GM23338 (cell line): Measurements from ENCODE around the gene SLC8A1. TPM values are rescaled to one million over a fixed set of nuclear protein-coding genes. Genes with fewer than 3 reads are reported as not detected.

Experiments
- ATAC-seq: fragments of 200-7000 bp; cut with Tn5 transposase; 3 replicates; pipeline ENCODE4 v1.9.1; 2020
- DNase-seq: peaks from one replicate; pipeline ENCODE4 v3.0.0-alpha.2; 2015; ENCODE audit warnings: low spot score
- H2AFZ ChIP-seq: fragments of 200-600 bp; sonication (generic); 2 replicates; pipeline ENCODE4 v1.8.0; 2016; ENCODE audit warnings: antibody characterized with exemption, mild to moderate bottlenecking, moderate library complexity
- H3F3A ChIP-seq: fragments of 200-600 bp; sonication (generic); replicated peaks from 2 replicates; pipeline ENCODE4 v1.8.0; 2017; ENCODE audit warnings: antibody characterized with exemption, mixed run types, low read depth
- H3K27ac ChIP-seq: fragments of 200-600 bp; sonication (generic); 2 replicates; pipeline ENCODE4 v1.6.1; 2016; ENCODE audit warnings: low read depth
- H3K27me3 ChIP-seq: fragments of 200-600 bp; sonication (generic); 2 replicates; pipeline ENCODE4 v1.8.0; 2016; ENCODE audit warnings: mild to moderate bottlenecking, mixed run types, moderate library complexity; ENCODE audit not compliant: insufficient read depth
- H3K36me3 ChIP-seq: fragments of 200-600 bp; sonication (generic); 2 replicates; pipeline ENCODE4 v1.8.0; 2016; ENCODE audit warnings: mild to moderate bottlenecking; ENCODE audit not compliant: insufficient read depth
- H3K4me1 ChIP-seq: fragments of 200-600 bp; sonication (generic); 2 replicates; pipeline ENCODE4 v1.8.0; 2016; ENCODE audit warnings: mild to moderate bottlenecking, moderate library complexity; ENCODE audit not compliant: insufficient read depth
- H3K4me2 ChIP-seq: fragments of 200-600 bp; sonication (generic); 2 replicates; pipeline ENCODE4 v1.7.1; 2017; ENCODE audit warnings: mixed run types
- H3K4me3 ChIP-seq: fragments of 200-600 bp; sonication (generic); 2 replicates; pipeline ENCODE4 v1.6.1; 2016; ENCODE audit warnings: mixed run types
- H3K79me2 ChIP-seq: fragments of 200-600 bp; sonication (generic); replicated peaks from 2 replicates; pipeline ENCODE4 v1.8.0; 2017; ENCODE audit warnings: mild to moderate bottlenecking; ENCODE audit not compliant: insufficient read depth
- H3K9me2 ChIP-seq: fragments of 200-600 bp; sonication (generic); 2 replicates; pipeline ENCODE4 v1.8.0; 2017; ENCODE audit not compliant: insufficient read depth
- H4K20me1 ChIP-seq: fragments of 200-600 bp; sonication (generic); replicated peaks from 2 replicates; pipeline ENCODE4 v1.8.0; 2017; ENCODE audit warnings: mild to moderate bottlenecking; ENCODE audit not compliant: insufficient read depth
- H3K27ac Mint-ChIP-seq: 2 replicates; pipeline ENCODE4 v1.8.0; 2020; ENCODE audit warnings: inconsistent platforms, mild to moderate bottlenecking, moderate library complexity, mixed read lengths
- H3K27me3 Mint-ChIP-seq: 3 replicates; pipeline ENCODE4 v1.8.0; 2022; ENCODE audit warnings: low read depth, mild to moderate bottlenecking, moderate library complexity, mixed read lengths, inconsistent platforms; ENCODE audit not compliant: insufficient read depth, poor library complexity
- H3K36me3 Mint-ChIP-seq: 3 replicates; pipeline ENCODE4 v1.8.0; 2021; ENCODE audit warnings: low read depth, mild to moderate bottlenecking, inconsistent platforms, moderate library complexity, mixed read lengths
- H3K4me1 Mint-ChIP-seq: 3 replicates; pipeline ENCODE4 v1.8.0; 2020; ENCODE audit warnings: mild to moderate bottlenecking, inconsistent platforms, mixed read lengths
- H3K4me3 Mint-ChIP-seq: 3 replicates; pipeline ENCODE4 v1.8.0; 2021; ENCODE audit warnings: moderate library complexity, mild to moderate bottlenecking, inconsistent platforms, mixed read lengths
- H3K9me3 Mint-ChIP-seq: 3 replicates; pipeline ENCODE4 v1.8.0; 2020; ENCODE audit warnings: moderate library complexity, mild to moderate bottlenecking, inconsistent platforms, mixed read lengths
- CREB1 ChIP-seq: fragments of 250-450 bp; sonication (Bioruptor Pico); IDR thresholded peaks from 2 replicates; pipeline ENCODE4 v1.5.0; 2020; ENCODE audit warnings: low read depth, mild to moderate bottlenecking, moderate library complexity
- EZH2 ChIP-seq: fragments of 200-600 bp; sonication (generic); IDR thresholded peaks from one replicate; pipeline ENCODE4 v1.8.0; 2017; ENCODE audit warnings: antibody characterized with exemption, mild to moderate bottlenecking, low read depth; ENCODE audit not compliant: unreplicated experiment
- EZH2phosphoT487 ChIP-seq: fragments of 200-600 bp; sonication (generic); IDR thresholded peaks from one replicate; pipeline ENCODE4 v1.8.1; 2018; ENCODE audit warnings: antibody characterized with exemption; ENCODE audit not compliant: unreplicated experiment
- JUNB ChIP-seq: IDR thresholded peaks from one replicate; pipeline ENCODE4 v1.6.1; 2016; ENCODE audit warnings: antibody characterized with exemption; ENCODE audit not compliant: unreplicated experiment
- NANOG ChIP-seq: IDR thresholded peaks from 2 replicates; pipeline ENCODE4 v1.6.1; 2016; ENCODE audit warnings: antibody characterized with exemption, borderline replicate concordance
- POLR2AphosphoS5 ChIP-seq: IDR thresholded peaks from 2 replicates; pipeline ENCODE4 v1.6.1; 2016; ENCODE audit warnings: antibody characterized with exemption, low read depth
- STAT1 ChIP-seq: IDR thresholded peaks from one replicate; pipeline ENCODE4 v1.6.1; 2016; ENCODE audit warnings: antibody characterized with exemption; ENCODE audit not compliant: unreplicated experiment
- ZNF114 ChIP-seq: fragments of 250-450 bp; sonication (Bioruptor Pico); IDR thresholded peaks from 2 replicates; pipeline ENCODE4 v1.5.0; 2020; ENCODE audit warnings: mild to moderate bottlenecking, moderate library complexity
- ZNF331 ChIP-seq: fragments of 250-450 bp; sonication (Bioruptor Pico); IDR thresholded peaks from 2 replicates; pipeline ENCODE4 v1.5.0; 2020; ENCODE audit warnings: low read depth, mild to moderate bottlenecking, moderate library complexity
- polyA plus RNA-seq: library from polyadenylated mRNA; unstranded; fragments of >200 nt; fragmentation: Nextera tagmentation; extraction: Ambion mirVana; gene quantifications from 2 replicates; pipeline ENCODE4 v1.2.1, GENCODE V29; 2016
- total RNA-seq: library from RNA; depleted of rRNA; stranded (reverse); fragments of >200 nt; shearing (Covaris generic); gene quantifications from 2 replicates; pipeline ENCODE4 v1.2.3, GENCODE V29; 2014
- TF ChIP-seq, protein P1 (sequence below), 2 experiments: fragments of 200-600 bp in 1 of 2; sonication (generic) in 1 of 2; conservative IDR thresholded peaks; 2 replicates each; pipeline versions ENCODE4 v1.5.1 to v1.6.1; 2016 to 2017; ENCODE audit warnings: antibody characterized with exemption in 2 of 2, low read depth in 2 of 2, mild to moderate bottlenecking in 2 of 2, moderate library complexity in 1 of 2
- TF ChIP-seq, protein P2 (sequence below): fragments of 250-450 bp; sonication (Bioruptor Pico); IDR thresholded peaks from 2 replicates; pipeline ENCODE4 v1.5.0; 2020; ENCODE audit warnings: mild to moderate bottlenecking, moderate library complexity
- TF ChIP-seq, protein P3 (sequence below): IDR thresholded peaks from 2 replicates; pipeline ENCODE4 v1.6.1; 2016; ENCODE audit warnings: antibody characterized with exemption

SLC8A1 gene
- total and polyA plus RNA-seq, 2 experiments from 2014 or later: 2.5 to 3.3 TPM

DNA sequence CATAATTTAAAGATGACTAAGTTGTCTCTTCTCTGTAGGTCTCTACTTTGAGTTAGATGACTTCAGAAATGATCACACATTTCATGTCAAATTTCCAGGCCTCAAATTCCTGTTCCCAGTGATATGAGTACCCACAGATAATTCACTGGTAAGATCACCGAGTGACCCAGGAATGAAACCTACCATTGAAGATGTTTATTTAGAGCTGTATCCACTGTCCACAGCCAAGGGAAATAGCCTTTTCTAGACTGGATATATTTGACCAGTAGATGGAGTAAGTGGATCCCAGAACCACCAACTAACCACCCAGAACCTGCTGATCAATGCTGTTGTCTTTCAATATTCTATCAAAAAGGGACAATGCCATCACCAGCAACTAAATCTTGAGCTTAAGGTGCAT, 238.8 kb downstream of the SLC8A1 start (continued):
- TF ChIP-seq, protein P1, sequence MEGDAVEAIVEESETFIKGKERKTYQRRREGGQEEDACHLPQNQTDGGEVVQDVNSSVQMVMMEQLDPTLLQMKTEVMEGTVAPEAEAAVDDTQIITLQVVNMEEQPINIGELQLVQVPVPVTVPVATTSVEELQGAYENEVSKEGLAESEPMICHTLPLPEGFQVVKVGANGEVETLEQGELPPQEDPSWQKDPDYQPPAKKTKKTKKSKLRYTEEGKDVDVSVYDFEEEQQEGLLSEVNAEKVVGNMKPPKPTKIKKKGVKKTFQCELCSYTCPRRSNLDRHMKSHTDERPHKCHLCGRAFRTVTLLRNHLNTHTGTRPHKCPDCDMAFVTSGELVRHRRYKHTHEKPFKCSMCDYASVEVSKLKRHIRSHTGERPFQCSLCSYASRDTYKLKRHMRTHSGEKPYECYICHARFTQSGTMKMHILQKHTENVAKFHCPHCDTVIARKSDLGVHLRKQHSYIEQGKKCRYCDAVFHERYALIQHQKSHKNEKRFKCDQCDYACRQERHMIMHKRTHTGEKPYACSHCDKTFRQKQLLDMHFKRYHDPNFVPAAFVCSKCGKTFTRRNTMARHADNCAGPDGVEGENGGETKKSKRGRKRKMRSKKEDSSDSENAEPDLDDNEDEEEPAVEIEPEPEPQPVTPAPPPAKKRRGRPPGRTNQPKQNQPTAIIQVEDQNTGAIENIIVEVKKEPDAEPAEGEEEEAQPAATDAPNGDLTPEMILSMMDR (conservative IDR thresholded peaks at IDR 0.05; ENCODE audit: low read depth in 2 of 2): peak; percentile 33 to 64; a peak in 3 of 4 replicates

DNA sequence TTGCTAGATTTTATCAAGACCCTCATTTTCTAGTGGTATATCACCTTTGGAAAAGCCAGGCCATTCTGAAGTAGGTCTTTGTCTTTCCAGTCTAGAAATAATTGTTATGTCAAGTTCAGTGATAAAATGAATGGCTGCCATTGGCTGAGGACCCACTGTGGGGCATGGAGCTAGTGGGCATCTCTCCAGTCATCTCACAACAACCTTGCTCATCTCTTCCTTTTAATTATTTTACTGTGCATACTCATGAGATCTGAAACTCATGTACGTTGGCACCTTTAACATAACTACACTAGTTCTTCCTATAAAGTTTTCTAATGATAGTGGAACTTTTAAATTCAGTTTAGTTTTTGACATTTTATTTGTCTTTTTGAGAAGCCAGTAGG, 240.9 kb downstream of the SLC8A1 start:
- Mint-ChIP-seq H3K27me3 (no peaks in the 10 kb centered on the region), H3K36me3 (peaks cover 3% of the 10 kb centered on the region; the same call in 1 of the 3 replicates), H3K9me3 (peaks cover under 1% of the 10 kb centered on the region; the same call in 1 of the 3 replicates), H3K27ac (no peak overlapping the region; the same call in 1 of the 2 replicates), H3K4me1 (peaks cover 30% of the 10 kb centered on the region), H3K4me3 (no peak overlapping the region)
- Histone ChIP-seq H3K27me3 (no peaks in the 10 kb centered on the region), H2AFZ (no peak overlapping the region), H4K20me1 (no peaks in the 10 kb centered on the region), H3K36me3 (no peaks in the 10 kb centered on the region), H3K79me2 (no peaks in the 10 kb centered on the region), H3K27ac (peak overlapping the region; percentile 81), H3K4me1 (peaks cover 28% of the 10 kb centered on the region), H3F3A (no peaks in the 10 kb centered on the region), H3K4me3 (peak overlapping the region; percentile 21; the same call in 1 of the 2 replicates), H3K4me2 (peak overlapping the region; percentile 71), H3K9me2 (peaks cover 15% of the 10 kb centered on the region)
- no peak for DNase-seq
- ATAC-seq: no peak
- TF ChIP-seq CREB1 (CRISPR knock-in tag): no peak
- no peak for TF ChIP-seq JUNB
- TF ChIP-seq, protein P2, sequence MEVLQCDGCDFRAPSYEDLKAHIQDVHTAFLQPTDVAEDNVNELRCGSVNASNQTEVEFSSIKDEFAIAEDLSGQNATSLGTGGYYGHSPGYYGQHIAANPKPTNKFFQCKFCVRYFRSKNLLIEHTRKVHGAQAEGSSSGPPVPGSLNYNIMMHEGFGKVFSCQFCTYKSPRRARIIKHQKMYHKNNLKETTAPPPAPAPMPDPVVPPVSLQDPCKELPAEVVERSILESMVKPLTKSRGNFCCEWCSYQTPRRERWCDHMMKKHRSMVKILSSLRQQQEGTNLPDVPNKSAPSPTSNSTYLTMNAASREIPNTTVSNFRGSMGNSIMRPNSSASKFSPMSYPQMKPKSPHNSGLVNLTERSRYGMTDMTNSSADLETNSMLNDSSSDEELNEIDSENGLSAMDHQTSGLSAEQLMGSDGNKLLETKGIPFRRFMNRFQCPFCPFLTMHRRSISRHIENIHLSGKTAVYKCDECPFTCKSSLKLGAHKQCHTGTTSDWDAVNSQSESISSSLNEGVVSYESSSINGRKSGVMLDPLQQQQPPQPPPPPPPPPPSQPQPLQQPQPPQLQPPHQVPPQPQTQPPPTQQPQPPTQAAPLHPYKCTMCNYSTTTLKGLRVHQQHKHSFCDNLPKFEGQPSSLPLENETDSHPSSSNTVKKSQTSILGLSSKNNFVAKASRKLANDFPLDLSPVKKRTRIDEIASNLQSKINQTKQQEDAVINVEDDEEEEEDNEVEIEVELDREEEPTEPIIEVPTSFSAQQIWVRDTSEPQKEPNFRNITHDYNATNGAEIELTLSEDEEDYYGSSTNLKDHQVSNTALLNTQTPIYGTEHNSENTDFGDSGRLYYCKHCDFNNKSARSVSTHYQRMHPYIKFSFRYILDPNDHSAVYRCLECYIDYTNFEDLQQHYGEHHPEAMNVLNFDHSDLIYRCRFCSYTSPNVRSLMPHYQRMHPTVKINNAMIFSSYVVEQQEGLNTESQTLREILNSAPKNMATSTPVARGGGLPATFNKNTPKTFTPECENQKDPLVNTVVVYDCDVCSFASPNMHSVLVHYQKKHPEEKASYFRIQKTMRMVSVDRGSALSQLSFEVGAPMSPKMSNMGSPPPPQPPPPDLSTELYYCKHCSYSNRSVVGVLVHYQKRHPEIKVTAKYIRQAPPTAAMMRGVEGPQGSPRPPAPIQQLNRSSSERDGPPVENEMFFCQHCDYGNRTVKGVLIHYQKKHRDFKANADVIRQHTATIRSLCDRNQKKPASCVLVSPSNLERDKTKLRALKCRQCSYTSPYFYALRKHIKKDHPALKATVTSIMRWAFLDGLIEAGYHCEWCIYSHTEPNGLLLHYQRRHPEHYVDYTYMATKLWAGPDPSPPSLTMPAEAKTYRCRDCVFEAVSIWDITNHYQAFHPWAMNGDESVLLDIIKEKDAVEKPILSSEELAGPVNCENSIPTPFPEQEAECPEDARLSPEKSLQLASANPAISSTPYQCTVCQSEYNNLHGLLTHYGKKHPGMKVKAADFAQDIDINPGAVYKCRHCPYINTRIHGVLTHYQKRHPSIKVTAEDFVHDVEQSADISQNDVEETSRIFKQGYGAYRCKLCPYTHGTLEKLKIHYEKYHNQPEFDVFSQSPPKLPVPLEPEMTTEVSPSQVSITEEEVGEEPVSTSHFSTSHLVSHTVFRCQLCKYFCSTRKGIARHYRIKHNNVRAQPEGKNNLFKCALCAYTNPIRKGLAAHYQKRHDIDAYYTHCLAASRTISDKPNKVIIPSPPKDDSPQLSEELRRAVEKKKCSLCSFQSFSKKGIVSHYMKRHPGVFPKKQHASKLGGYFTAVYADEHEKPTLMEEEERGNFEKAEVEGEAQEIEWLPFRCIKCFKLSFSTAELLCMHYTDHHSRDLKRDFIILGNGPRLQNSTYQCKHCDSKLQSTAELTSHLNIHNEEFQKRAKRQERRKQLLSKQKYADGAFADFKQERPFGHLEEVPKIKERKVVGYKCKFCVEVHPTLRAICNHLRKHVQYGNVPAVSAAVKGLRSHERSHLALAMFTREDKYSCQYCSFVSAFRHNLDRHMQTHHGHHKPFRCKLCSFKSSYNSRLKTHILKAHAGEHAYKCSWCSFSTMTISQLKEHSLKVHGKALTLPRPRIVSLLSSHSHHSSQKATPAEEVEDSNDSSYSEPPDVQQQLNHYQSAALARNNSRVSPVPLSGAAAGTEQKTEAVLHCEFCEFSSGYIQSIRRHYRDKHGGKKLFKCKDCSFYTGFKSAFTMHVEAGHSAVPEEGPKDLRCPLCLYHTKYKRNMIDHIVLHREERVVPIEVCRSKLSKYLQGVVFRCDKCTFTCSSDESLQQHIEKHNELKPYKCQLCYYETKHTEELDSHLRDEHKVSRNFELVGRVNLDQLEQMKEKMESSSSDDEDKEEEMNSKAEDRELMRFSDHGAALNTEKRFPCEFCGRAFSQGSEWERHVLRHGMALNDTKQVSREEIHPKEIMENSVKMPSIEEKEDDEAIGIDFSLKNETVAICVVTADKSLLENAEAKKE (CRISPR knock-in tag): no peak
- TF ChIP-seq ZNF114 (CRISPR knock-in tag): no peak
- TF ChIP-seq, protein P3, sequence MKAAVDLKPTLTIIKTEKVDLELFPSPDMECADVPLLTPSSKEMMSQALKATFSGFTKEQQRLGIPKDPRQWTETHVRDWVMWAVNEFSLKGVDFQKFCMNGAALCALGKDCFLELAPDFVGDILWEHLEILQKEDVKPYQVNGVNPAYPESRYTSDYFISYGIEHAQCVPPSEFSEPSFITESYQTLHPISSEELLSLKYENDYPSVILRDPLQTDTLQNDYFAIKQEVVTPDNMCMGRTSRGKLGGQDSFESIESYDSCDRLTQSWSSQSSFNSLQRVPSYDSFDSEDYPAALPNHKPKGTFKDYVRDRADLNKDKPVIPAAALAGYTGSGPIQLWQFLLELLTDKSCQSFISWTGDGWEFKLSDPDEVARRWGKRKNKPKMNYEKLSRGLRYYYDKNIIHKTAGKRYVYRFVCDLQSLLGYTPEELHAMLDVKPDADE: no peak
- TF ChIP-seq STAT1: no peak
- no peak for TF ChIP-seq NANOG
- no peak for TF ChIP-seq POLR2AphosphoS5
- TF ChIP-seq EZH2phosphoT487: no peak
- TF ChIP-seq, protein P1 (conservative IDR thresholded peaks at IDR 0.05; ENCODE audit: low read depth in 2 of 2): no peak
- no peak for TF ChIP-seq EZH2
- TF ChIP-seq ZNF331 (CRISPR knock-in tag): no peak
